ENCODE data around the gene SERPINB12. TPM values are rescaled to one million over a fixed set of nuclear protein-coding genes. Genes with fewer than 3 reads are reported as not detected.

The SERPINB12 gene
- total and polyA plus RNA-seq, 2 of the 13 experiments (the other 11 are each of a cell fraction or from before 2014, with no cell fraction given) = not detected

DNA sequence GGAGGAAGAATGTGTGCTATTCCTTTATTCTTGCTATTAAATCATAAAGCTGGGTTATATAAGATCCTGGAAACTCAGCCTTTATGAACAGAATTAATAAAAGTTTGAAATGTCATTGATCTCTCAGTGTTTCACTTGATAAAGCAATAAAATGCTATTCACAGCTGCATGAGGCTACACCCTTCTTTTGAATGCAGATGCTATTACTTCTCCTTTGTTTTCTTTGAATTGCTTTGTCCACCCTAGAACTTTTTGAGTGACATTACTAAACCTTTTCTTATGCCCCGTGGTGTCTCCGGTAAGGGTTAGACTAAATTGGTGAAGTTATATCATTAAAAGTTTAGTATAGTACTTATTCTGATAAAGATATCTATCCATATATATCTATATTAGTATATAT is 46.5 kb upstream of the SERPINB12 start (continued):
- TF ChIP-seq NFE2L2 (IDR thresholded peaks at IDR 0.05; ENCODE audit: low read length) (no peak), ZNF232 (CRISPR knock-in tag; IDR thresholded peaks at IDR 0.05; ENCODE audit: borderline replicate concordance) (no peak), HES4 (CRISPR knock-in tag; IDR thresholded peaks at IDR 0.05; ENCODE audit: borderline replicate concordance) (no peak)
- TF ChIP-seq, protein P1, sequence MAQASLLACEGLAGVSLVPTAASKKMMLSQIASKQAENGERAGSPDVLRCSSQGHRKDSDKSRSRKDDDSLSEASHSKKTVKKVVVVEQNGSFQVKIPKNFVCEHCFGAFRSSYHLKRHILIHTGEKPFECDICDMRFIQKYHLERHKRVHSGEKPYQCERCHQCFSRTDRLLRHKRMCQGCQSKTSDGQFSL (CRISPR knock-in tag; IDR thresholded peaks at IDR 0.05) = no peak

DNA sequence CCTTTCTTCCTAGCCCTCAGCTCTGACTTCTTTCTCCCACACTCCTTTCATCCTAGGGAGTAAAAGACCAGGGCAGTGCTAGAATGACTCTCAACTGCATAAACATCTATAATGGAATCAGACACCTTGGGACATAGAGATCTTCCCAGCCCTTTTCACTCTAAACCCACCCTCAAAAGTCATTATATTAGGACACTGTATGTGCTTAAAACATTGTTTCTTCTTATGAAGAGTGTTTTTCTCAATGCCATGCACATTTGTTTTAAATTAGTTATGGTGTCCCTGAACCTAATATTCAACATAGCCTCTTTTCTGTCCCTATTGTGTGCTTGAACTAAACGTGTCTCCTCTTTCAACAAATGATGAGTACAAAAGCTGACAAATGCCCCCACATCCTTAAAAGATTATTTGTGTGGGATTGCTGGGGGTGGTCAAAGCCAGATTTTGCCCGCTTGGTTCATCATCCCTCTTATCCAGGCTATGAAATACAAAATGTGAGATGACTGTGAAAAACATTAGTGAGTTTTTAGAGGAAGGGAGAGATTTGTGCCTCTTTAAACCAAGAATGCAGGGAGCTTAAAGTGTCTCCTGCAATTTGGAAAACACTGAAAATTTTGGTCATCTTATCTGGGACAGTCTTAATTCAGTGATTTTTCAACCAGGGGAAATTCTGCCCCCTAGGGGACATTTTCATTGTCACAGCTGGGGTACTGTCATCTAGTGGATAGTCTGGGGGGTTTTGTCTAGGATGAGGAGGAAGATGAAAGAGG is 36.4 kb upstream of the SERPINB12 start:
- H3K36me3 ChIP-seq (replicated peaks in 1 of 2; ENCODE audit: control insufficient read depth in 1 of 2, insufficient read depth in 2 of 2, low read length in 2 of 2) = no peaks in the 10 kb centered on the region
- TF ChIP-seq KLF16 (CRISPR knock-in tag; IDR thresholded peaks at IDR 0.05) = no peak
- TF ChIP-seq ZNF264 (CRISPR knock-in tag; IDR thresholded peaks at IDR 0.05) = no peak
- peak; percentile 33 for TF ChIP-seq CTCF (CRISPR knock-in tag; IDR thresholded peaks at IDR 0.05)
- TF ChIP-seq, protein P2, sequence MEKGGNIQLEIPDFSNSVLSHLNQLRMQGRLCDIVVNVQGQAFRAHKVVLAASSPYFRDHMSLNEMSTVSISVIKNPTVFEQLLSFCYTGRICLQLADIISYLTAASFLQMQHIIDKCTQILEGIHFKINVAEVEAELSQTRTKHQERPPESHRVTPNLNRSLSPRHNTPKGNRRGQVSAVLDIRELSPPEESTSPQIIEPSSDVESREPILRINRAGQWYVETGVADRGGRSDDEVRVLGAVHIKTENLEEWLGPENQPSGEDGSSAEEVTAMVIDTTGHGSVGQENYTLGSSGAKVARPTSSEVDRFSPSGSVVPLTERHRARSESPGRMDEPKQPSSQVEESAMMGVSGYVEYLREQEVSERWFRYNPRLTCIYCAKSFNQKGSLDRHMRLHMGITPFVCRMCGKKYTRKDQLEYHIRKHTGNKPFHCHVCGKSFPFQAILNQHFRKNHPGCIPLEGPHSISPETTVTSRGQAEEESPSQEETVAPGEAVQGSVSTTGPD (CRISPR knock-in tag; IDR thresholded peaks at IDR 0.05) = no peak
- no peak for TF ChIP-seq SP2 (CRISPR knock-in tag; IDR thresholded peaks at IDR 0.05)
- no peak for TF ChIP-seq ZNF747 (CRISPR knock-in tag; IDR thresholded peaks at IDR 0.05; ENCODE audit: borderline replicate concordance)
- no peak for TF ChIP-seq PBX3 (CRISPR knock-in tag; IDR thresholded peaks at IDR 0.05; ENCODE audit: borderline replicate concordance)
- peak; percentile 87 for TF ChIP-seq ZNF121 (CRISPR knock-in tag; IDR thresholded peaks at IDR 0.05)
- in situ Hi-C loops (cut with HindIII; ENCODE audit: extremely low pct_ligation_motif_present, low pct_unique_long_range_greater_than_20kb) (no loop called here), intact Hi-C loops (cut with micrococcal nuclease; ENCODE audit: unreplicated experiment) (no loop called here)
- BruUV-seq (replicated peaks) = no TSS peak
- H3K4me3 ChIP-seq (replicated peaks in 1 of 3; ENCODE audit: insufficient read depth in 1 of 3, low read depth in 2 of 3, low read length in 3 of 3) = no peak overlapping the region
- CTCF ChIA-PET (ENCODE audit: low intra/inter-chr PET ratio, low total read pairs) = no interaction called here
- no peaks in the 10 kb centered on the region; the same call in 1 of the 2 replicates for H4K20me1 ChIP-seq (ENCODE audit: insufficient read depth, low read length)
- no peak overlapping the region for H3K4me2 ChIP-seq (ENCODE audit: low read depth, low read length)
- H3K27me3 ChIP-seq (ENCODE audit: control insufficient read depth in 1 of 2, insufficient read depth in 2 of 2, low read length in 2 of 2) = peaks cover 0 to 4% of the 10 kb centered on the region in 2 experiments; a peak in 1 of 5 replicates
- H3K9ac ChIP-seq (ENCODE audit: insufficient read depth, low read depth, low read length) = no peak overlapping the region
- 45% methylated on average over 2 of the region's 2 CpGs for WGBS (ENCODE audit: low lambda C conversion rate)
- FAIRE-seq (no peak), DNase-seq (ENCODE audit: low spot score) (peak; percentile 13), ATAC-seq (peak; percentile 78)
- H3K9me3 ChIP-seq (ENCODE audit: low read length) = no peaks in the 10 kb centered on the region
- no peaks in the 10 kb centered on the region for H3K4me1 ChIP-seq (ENCODE audit: insufficient read depth, low read length)
- POLR2A ChIA-PET = no interaction called here
- no peak overlapping the region for H2AFZ ChIP-seq (ENCODE audit: low read length)
- H3K27ac ChIP-seq (ENCODE audit: extremely low read length, insufficient read depth, low read length) = no peak overlapping the region
- no peaks in the 10 kb centered on the region for H3K79me2 ChIP-seq (ENCODE audit: insufficient read depth, low read length)

All from HepG2 (cell line).